Measurements from ENCODE around the gene MDN1.
A peak's percentile ranks its signal among the peaks of the same experiment; 100 is the strongest.
"Not testable (repeated sequence)": the region's sequence is repeated elsewhere in the genome, so short reads cannot be mapped to it uniquely, and the experiment has no call there.

The MDN1 gene

GRCh38 chr6:89826029-89826528 is 6.5 kb upstream of the MDN1 start:
- FAIRE-seq (no peak), DNase-seq (ENCODE audit: insufficient read length, low spot score) (no peak)

- FAIRE-seq (no peak), DNase-seq (ENCODE audit: insufficient read length, low spot score) (no peak)
Measured at GRCh38 chr6:89818977-89819335, 638 bp downstream of the MDN1 start.

GRCh38 chr6:89817481-89817880 is 2.1 kb downstream of the MDN1 start:
- DNase-seq (ENCODE audit: insufficient read length, low spot score) (no peak), FAIRE-seq (no peak)

- not testable (repeated sequence) for DNase-seq (ENCODE audit: insufficient read length, low spot score); FAIRE-seq
Measured at GRCh38 chr6:89813422-89813821, 6.2 kb downstream of the MDN1 start.

- FAIRE-seq (no peak), DNase-seq (ENCODE audit: insufficient read length, low spot score) (no peak)
Measured at GRCh38 chr6:89807581-89807980, 12.0 kb downstream of the MDN1 start.

GRCh38 chr6:89805814-89806371 is 13.7 kb downstream of the MDN1 start:
- FAIRE-seq = no peak

GRCh38 chr6:89803271-89803670 is 16.3 kb downstream of the MDN1 start:
- FAIRE-seq = no peak

More at GRCh38 chr6:89805814-89806371, 13.7 kb downstream of the MDN1 start:
- no peak for DNase-seq (ENCODE audit: insufficient read length, low spot score)

GRCh38 chr6:89799756-89800155 is 19.8 kb downstream of the MDN1 start:
- FAIRE-seq = no peak
- no peak for DNase-seq (ENCODE audit: insufficient read length, low spot score)

More at GRCh38 chr6:89803271-89803670, 16.3 kb downstream of the MDN1 start:
- no peak for DNase-seq (ENCODE audit: insufficient read length, low spot score)

- no peak for FAIRE-seq
- DNase-seq (ENCODE audit: insufficient read length, low spot score) = no peak
Measured at GRCh38 chr6:89799096-89799495, 20.5 kb downstream of the MDN1 start.

- no peak for DNase-seq (ENCODE audit: insufficient read length, low spot score)
- FAIRE-seq = no peak
Measured at GRCh38 chr6:89797317-89797716, 22.3 kb downstream of the MDN1 start.

- FAIRE-seq = no peak
- DNase-seq (ENCODE audit: insufficient read length, low spot score) = no peak
Measured at GRCh38 chr6:89794324-89794723, 25.3 kb downstream of the MDN1 start.

GRCh38 chr6:89793586-89793985 is 26.0 kb downstream of the MDN1 start:
- DNase-seq (ENCODE audit: insufficient read length, low spot score) = no peak
- no peak for FAIRE-seq

- no peak for FAIRE-seq
- peak; percentile 28 for DNase-seq (ENCODE audit: insufficient read length, low spot score)
Measured at GRCh38 chr6:89792881-89793280, 26.7 kb downstream of the MDN1 start.

- no peak for DNase-seq (ENCODE audit: insufficient read length, low spot score)
- FAIRE-seq = no peak
Measured at GRCh38 chr6:89790403-89790802, 29.2 kb downstream of the MDN1 start.

GRCh38 chr6:89789980-89790379 is 29.6 kb downstream of the MDN1 start:
- no peak for FAIRE-seq
- no peak for DNase-seq (ENCODE audit: insufficient read length, low spot score)

GRCh38 chr6:89787660-89788328 is 31.8 kb downstream of the MDN1 start:
- DNase-seq (ENCODE audit: insufficient read length, low spot score) (no peak), FAIRE-seq (no peak)

GRCh38 chr6:89786970-89787369 is 32.6 kb downstream of the MDN1 start:
- DNase-seq (ENCODE audit: insufficient read length, low spot score) = no peak
- FAIRE-seq = no peak

GRCh38 chr6:89784838-89785237 is 34.8 kb downstream of the MDN1 start:
- FAIRE-seq (no peak), DNase-seq (ENCODE audit: insufficient read length, low spot score) (no peak)

- not testable (repeated sequence) for FAIRE-seq; DNase-seq (ENCODE audit: insufficient read length, low spot score)
Measured at GRCh38 chr6:89783293-89783692, 36.3 kb downstream of the MDN1 start.

- FAIRE-seq (no peak), DNase-seq (ENCODE audit: insufficient read length, low spot score) (no peak)
Measured at GRCh38 chr6:89782222-89782621, 37.4 kb downstream of the MDN1 start.

GRCh38 chr6:89781070-89782034 is 38.2 kb downstream of the MDN1 start:
- DNase-seq (ENCODE audit: insufficient read length, low spot score) (no peak), FAIRE-seq (no peak)
